ENCODE data around the gene DCC. TPM values are rescaled to one million over a fixed set of nuclear protein-coding genes. Genes with fewer than 3 reads are reported as not detected.
A peak's percentile ranks its signal among the peaks of the same experiment; 100 is the strongest.

The DCC gene
- total RNA-seq, 6 donors from 2014 or later: 0.33 to 3.5 (median 1.0) TPM

GRCh38 chr18:53417003-53417402, 1077.0 kb downstream of the DCC start:
- no peak overlapping the region for H3K4me3 ChIP-seq
- no peak overlapping the region for H3K27ac ChIP-seq
- TF ChIP-seq CTCF (IDR thresholded peaks at IDR 0.05) (no peak), EP300 (IDR thresholded peaks at IDR 0.05) (no peak), POLR2A (IDR thresholded peaks at IDR 0.05) (no peak), POLR2AphosphoS5 (IDR thresholded peaks at IDR 0.05) (no peak)
- no peaks in the 10 kb centered on the region for H3K27me3 ChIP-seq
- H3K36me3 ChIP-seq: no peaks in the 10 kb centered on the region
- no peaks in the 10 kb centered on the region for H3K4me1 ChIP-seq
- DNase-seq (no peak), ATAC-seq (ENCODE audit: low FRiP score in 2 of 2) (no peak)
- WGBS, 2 donors: 23 to 34% methylated on average over 4 of the region's 4 CpGs
- H3K9me3 ChIP-seq: no peaks in the 10 kb centered on the region

DNA sequence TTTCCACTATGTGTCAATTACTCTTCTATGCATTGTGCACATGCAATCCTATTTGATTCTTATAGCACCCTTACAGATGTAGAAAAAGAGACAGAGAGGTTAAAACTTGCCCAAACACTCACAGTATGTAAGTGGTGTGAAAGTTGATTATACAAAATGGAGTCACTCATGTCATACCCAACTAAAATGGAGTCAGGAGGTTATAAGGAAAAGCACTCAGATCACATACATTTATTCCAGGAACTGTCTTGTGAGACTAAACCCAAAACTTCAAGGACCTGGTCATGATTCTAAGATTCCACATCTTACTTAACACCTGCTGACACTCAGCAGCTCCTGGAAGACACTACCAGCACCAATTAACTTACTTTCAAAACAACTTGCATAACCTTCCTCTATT, 1081.9 kb downstream of the DCC start:
- ATAC-seq (ENCODE audit: low FRiP score in 2 of 2) (no peak), DNase-seq (no peak)
- Histone ChIP-seq H3K27ac (no peak overlapping the region), H3K27me3 (no peaks in the 10 kb centered on the region), H3K4me3 (no peak overlapping the region), H3K36me3 (no peaks in the 10 kb centered on the region), H3K9me3 (no peaks in the 10 kb centered on the region), H3K4me1 (no peaks in the 10 kb centered on the region)
- TF ChIP-seq EP300 (IDR thresholded peaks at IDR 0.05) (no peak), POLR2A (IDR thresholded peaks at IDR 0.05) (no peak), CTCF (IDR thresholded peaks at IDR 0.05) (no peak), POLR2AphosphoS5 (IDR thresholded peaks at IDR 0.05) (no peak)

GRCh38 chr18:53422896-53423295, 1082.9 kb downstream of the DCC start:
- DNase-seq (no peak), ATAC-seq (ENCODE audit: low FRiP score in 2 of 2) (peak; percentile 45 to 75)
- H3K36me3 ChIP-seq: no peaks in the 10 kb centered on the region
- H3K4me3 ChIP-seq: no peak overlapping the region
- H3K27me3 ChIP-seq: no peaks in the 10 kb centered on the region
- peak overlapping the region in 3 of 4 donors; percentile 26 to 54 (median 54) for H3K27ac ChIP-seq
- peak in 1 of 4 donors; percentile 60 for TF ChIP-seq EP300 (IDR thresholded peaks at IDR 0.05)
- no peak for TF ChIP-seq CTCF (IDR thresholded peaks at IDR 0.05)
- WGBS, 2 donors: 21 to 41% methylated on average over 2 of the region's 2 CpGs
- no peaks in the 10 kb centered on the region for H3K9me3 ChIP-seq
- H3K4me1 ChIP-seq: no peaks in the 10 kb centered on the region

GRCh38 chr18:53426666-53427184, 1086.7 kb downstream of the DCC start:
- Histone ChIP-seq H3K4me3 (no peak overlapping the region), H3K27ac (no peak overlapping the region), H3K9me3 (no peaks in the 10 kb centered on the region), H3K36me3 (no peaks in the 10 kb centered on the region), H3K27me3 (no peaks in the 10 kb centered on the region), H3K4me1 (no peaks in the 10 kb centered on the region)
- TF ChIP-seq CTCF (IDR thresholded peaks at IDR 0.05) (no peak), EP300 (IDR thresholded peaks at IDR 0.05) (no peak), POLR2AphosphoS5 (IDR thresholded peaks at IDR 0.05) (no peak), POLR2A (IDR thresholded peaks at IDR 0.05) (no peak)
- ATAC-seq (ENCODE audit: low FRiP score in 2 of 2) (no peak), DNase-seq (no peak)
- WGBS, 2 donors: 69 to 71% methylated on average over 6 of the region's 6 CpGs

GRCh38 chr18:53441761-53442414, 1101.9 kb downstream of the DCC start:
- DNase-seq (no peak), ATAC-seq (ENCODE audit: low FRiP score in 2 of 2) (no peak)
- TF ChIP-seq EP300 (IDR thresholded peaks at IDR 0.05) (no peak), POLR2AphosphoS5 (IDR thresholded peaks at IDR 0.05) (no peak), POLR2A (IDR thresholded peaks at IDR 0.05) (no peak)
- Histone ChIP-seq H3K27me3 (no peaks in the 10 kb centered on the region), H3K4me3 (no peak overlapping the region), H3K4me1 (no peaks in the 10 kb centered on the region), H3K9me3 (no peaks in the 10 kb centered on the region), H3K27ac (no peak overlapping the region), H3K36me3 (no peaks in the 10 kb centered on the region)
- 65 to 66% methylated on average over 3 of the region's 3 CpGs for WGBS, 2 donors

All from upper lobe of left lung (tissue), 6 donors.